HTERT RPE-1 (cell line): ENCODE measurements around the gene USP11.

Experiments used
- in situ Hi-C: fragments of 300-500 bp; cut with MboI; formaldehyde crosslinking; loops from 4 replicates; pipeline ENCODE4 v1.14.3; 2020; ENCODE audit warnings: low sequenced_read_pairs

USP11 gene

GRCh38 chrX:47224266-47224895, 8.4 kb upstream of the USP11 start:
- in situ Hi-C loops: no loop called here

GRCh38 chrX:47224896-47225290, 7.9 kb upstream of the USP11 start:
- in situ Hi-C loops: no loop called here

DNA sequence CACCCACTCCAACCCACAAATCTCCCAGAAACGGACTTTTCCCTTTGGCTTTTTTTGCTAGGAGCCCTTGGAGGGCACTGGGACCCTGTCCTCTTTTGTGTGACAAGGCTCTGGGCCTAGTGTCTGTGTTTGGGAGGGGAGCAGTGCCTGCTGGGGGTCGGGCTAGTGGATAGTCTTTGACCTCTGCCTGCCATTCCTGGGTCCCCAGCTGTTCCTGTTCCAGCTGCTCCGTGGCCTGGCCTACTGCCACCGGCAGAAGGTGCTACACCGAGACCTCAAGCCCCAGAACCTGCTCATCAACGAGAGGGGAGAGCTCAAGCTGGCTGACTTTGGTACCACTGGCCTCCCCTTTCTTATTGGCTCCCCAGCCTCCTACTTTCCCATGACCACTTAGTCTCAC, 6.7 kb upstream of the USP11 start:
- in situ Hi-C loops: no loop called here

DNA sequence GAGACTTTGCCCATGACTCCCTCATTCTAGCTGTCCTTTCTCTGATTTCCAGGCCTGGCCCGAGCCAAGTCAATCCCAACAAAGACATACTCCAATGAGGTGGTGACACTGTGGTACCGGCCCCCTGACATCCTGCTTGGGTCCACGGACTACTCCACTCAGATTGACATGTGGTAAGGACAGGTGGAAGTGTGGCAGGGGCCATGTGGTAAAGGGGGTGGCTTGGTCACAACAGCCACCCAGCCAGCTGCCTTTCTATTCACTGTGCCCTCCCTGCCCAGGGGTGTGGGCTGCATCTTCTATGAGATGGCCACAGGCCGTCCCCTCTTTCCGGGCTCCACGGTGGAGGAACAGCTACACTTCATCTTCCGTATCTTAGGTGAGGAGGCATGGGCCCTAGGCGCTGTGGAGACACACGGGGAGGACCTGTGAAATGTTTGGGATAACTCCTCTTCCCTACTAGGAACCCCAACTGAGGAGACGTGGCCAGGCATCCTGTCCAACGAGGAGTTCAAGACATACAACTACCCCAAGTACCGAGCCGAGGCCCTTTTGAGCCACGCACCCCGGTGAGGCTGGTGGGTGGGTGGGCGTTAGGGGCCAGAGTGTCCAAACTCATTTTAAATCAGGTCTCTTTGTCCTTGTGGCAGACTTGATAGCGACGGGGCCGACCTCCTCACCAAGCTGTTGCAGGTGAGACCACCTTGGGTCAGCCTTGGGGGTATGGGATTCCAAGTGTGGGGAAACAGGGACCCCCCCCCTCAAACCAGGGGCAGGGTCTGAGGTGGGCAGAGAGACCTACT, 6.1 kb upstream of the USP11 start:
- in situ Hi-C loops: no loop called here

- in situ Hi-C loops: no loop called here
Observed at GRCh38 chrX:47227334-47227583, 5.5 kb upstream of the USP11 start.

- in situ Hi-C loops: no loop called here
Observed at GRCh38 chrX:47228550-47229270, 4.1 kb upstream of the USP11 start.

DNA sequence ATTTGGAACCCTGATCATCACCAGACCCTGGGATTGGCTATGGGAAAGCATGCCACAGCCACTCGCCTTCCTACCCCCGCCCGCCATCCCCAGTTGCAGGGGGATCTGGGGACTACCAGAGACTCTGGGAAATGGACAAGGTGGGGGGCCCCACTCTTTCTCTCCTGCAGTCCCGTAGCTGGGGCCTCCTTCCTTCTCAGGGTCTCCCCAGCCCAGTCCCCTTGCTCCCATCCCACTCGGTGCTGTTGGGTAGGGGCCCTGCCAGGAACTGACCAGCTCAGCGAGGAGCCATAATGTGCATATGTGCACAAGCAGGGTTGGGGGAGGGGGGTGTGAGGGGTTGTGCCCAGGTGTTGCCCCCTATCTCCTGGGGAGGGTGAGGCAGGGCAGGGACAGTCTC, 3.4 kb upstream of the USP11 start:
- in situ Hi-C loops: no loop called here

GRCh38 chrX:47230136-47230868, 2.5 kb upstream of the USP11 start:
- in situ Hi-C loops: no loop called here

DNA sequence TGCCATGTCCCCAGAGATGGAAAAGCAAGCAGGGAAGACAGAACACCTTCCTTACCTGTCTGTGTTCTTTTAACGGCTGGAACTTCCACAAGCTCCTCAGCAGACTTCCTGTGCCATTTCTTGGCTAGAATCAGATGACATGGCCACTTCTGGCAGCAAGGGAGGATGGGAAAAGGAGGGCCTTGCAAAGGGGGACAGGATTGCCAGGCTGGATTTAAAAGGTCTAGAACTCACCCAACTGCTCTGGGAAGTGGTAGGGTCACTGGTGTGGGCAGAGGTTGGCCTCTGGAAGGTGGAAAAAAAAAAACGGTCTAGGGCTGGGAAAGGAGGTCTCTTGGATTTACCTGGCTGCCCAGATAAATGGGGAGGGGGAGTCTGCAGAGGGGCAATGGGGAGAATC, 1.6 kb upstream of the USP11 start:
- in situ Hi-C loops: no loop called here

GRCh38 chrX:47232197-47232802, 509 bp upstream of the USP11 start:
- in situ Hi-C loops: no loop called here

DNA sequence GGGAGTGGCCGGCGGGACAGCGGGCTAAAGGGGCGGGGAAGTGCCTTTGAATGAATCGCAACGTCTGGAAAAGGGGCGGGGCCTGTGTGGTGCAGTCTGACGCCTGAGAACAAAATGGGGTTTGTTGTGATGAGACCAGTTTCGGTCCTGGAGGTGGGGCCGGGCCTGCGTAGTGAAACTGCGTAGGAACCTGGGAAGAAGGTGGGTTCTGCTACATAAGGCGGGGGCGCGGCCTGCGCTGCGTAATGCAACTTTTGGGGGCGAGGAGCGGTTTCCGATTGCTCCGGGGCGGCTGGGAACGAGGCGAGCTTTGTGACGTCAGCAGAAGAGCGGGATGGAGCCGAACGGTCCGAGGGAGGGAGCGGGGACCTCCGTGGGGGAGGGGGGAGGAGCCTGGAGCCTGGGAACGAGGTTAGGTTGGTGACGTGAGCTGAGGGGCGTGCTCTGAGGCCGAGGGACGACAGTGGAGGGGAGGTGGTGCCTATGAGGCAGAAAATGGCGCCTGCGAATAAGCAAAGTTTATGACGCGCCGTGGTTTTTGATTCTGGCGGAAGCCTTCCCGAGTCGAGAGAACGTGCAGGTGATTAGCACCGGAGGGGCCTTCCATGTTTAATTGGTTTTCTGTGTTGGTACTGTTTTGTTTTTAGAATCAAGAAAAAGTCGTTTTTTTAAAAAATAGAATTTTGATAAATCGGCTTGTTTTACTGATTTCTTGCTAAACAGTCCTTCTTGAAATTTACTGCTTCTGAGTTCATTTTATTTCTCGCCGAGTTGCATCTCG, 714 bp downstream of the USP11 start:
- in situ Hi-C loops: no loop called here

DNA sequence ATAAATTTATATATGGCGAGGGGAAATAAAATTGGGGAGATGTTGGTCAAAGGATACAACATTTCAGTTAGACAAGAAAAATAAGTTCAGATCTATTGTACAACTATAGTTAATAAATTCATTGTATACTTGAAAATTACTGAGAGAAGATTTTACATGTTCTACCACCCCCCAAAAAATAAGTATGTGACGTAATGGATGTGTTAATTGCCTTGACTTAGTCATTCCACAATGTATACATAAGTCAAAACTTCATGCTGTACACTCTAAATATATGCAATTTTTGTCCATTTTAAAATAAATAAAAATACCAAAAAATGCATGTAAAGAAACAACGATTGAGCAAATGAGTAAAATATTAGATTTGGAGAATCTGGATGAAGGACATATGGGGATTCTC, 1.8 kb downstream of the USP11 start:
- in situ Hi-C loops: no loop called here

DNA sequence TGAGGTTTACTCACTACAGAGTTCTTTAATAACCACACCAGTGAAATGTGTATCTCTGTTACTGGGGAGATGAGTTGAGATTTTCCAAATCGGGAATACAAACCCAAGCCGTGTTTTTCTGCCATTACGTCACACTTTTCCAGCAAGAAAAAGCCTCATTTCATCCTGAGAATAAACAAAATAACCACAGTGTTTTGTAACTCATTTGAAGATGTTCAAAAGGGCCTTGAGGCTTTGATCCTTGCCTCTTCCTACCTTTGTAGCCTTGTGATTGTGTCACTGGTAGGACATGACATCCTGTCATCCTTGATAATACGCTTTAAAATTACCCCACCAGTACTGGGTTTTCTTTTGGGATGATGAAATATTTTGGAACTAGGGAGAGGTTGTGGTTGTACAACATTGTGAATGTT, 2.9 kb downstream of the USP11 start:
- in situ Hi-C loops: no loop called here

- in situ Hi-C loops: no loop called here
Observed at GRCh38 chrX:47239199-47239598, 6.4 kb downstream of the USP11 start.

GRCh38 chrX:47239898-47240545, 7.2 kb downstream of the USP11 start:
- in situ Hi-C loops: no loop called here

GRCh38 chrX:47240619-47241018, 7.8 kb downstream of the USP11 start:
- in situ Hi-C loops: no loop called here

- in situ Hi-C loops: no loop called here
Observed at GRCh38 chrX:47241201-47242011, 8.6 kb downstream of the USP11 start.

DNA sequence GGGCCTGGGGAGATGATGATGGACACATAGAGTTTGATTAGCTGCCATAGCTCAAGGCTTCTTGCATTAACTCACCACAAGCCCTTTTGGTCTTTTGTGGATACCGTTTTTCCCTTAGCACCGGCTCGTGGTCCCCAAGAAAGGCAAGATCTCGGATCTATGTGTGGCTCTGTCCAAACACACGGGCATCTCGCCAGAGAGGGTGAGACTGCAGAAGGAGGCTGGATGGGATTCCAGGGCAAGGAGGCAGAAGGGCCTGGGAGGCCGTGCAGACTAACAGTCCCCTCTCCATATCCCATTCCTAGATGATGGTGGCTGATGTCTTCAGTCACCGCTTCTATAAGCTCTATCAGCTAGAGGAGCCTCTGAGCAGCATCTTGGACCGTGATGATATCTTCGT, 9.5 kb downstream of the USP11 start:
- in situ Hi-C loops: no loop called here

GRCh38 chrX:47243351-47243750, 10.5 kb downstream of the USP11 start:
- in situ Hi-C loops: no loop called here
